SK-N-SH (cell line): ENCODE data around the gene HAND1. TPM values are rescaled to one million over a fixed set of nuclear protein-coding genes. Genes with fewer than 3 reads are reported as not detected.
A peak's percentile ranks its signal among the peaks of the same experiment; 100 is the strongest.

Experiments
- CTCF ChIA-PET: fragments of 300-600, 350-600 bp; formaldehyde crosslinking; extraction: SDS; loops from one replicate; lab custom pipeline; 2021; lab: Yijun Ruan, JAX
- POLR2A ChIA-PET: fragments of 350-600 bp; sonication (Branson Sonifier 250); formaldehyde crosslinking; extraction: SDS; loops from one replicate; lab custom pipeline; 2020; ENCODE audit warnings: antibody characterized with exemption, inconsistent platforms; lab: Yijun Ruan, JAX
- DNase-seq: peaks from one replicate; pipeline ENCODE4 v3.0.0; 2012
- H2AFZ ChIP-seq: fragments of 200-600 bp; sonication (generic); 2 replicates; pipeline ENCODE4 v1.8.1; 2016; ENCODE audit warnings: antibody characterized with exemption, mild to moderate bottlenecking, low read depth
- H3F3A ChIP-seq: fragments of 200-600 bp; sonication (generic); replicated peaks from 2 replicates; pipeline ENCODE3; 2016; ENCODE audit warnings: antibody characterized with exemption, mild to moderate bottlenecking; ENCODE audit not compliant: insufficient read depth
- H3K27ac ChIP-seq, 2 experiments: fragments of 200-500 bp in 1 of 2; fragments of 200-600 bp in 1 of 2; sonication (Bioruptor generic) in 1 of 2; sonication (generic), shearing (Covaris generic) in 1 of 2; 2 replicates each; pipeline versions ENCODE4 v1.5.1 to v1.6.1; 2014 to 2016; ENCODE audit warnings: low read depth in 2 of 2, inconsistent platforms in 1 of 2, low read length in 1 of 2, mild to moderate bottlenecking in 1 of 2, mixed read lengths in 1 of 2
- H3K27me3 ChIP-seq: fragments of 200-600 bp; sonication (generic), shearing (Covaris generic); 2 replicates; pipeline ENCODE4 v1.6.1; 2016; ENCODE audit warnings: mixed run types; ENCODE audit not compliant: insufficient read depth
- H3K36me3 ChIP-seq, 2 experiments: fragments of 200-500 bp in 1 of 2; fragments of 200-600 bp in 1 of 2; sonication (Bioruptor generic) in 1 of 2; sonication (generic) in 1 of 2; replicated peaks in 1 of 2; 2 replicates each; pipeline versions ENCODE3 to v1.5.1; 2014 to 2016; ENCODE audit warnings: low read length in 1 of 2, mild to moderate bottlenecking in 1 of 2; ENCODE audit not compliant: insufficient read depth in 2 of 2, control insufficient read depth in 1 of 2
- H3K4me1 ChIP-seq, 2 experiments: fragments of 200-500 bp in 1 of 2; fragments of 200-600 bp in 1 of 2; sonication (Bioruptor generic) in 1 of 2; sonication (generic), shearing (Covaris generic) in 1 of 2; 2 replicates each; pipeline versions ENCODE4 v1.5.1 to v1.6.1; 2014 to 2016; ENCODE audit warnings: low read depth in 1 of 2, low read length in 1 of 2, mixed run types in 1 of 2; ENCODE audit not compliant: insufficient read depth in 2 of 2, control insufficient read depth in 1 of 2
- H3K4me2 ChIP-seq: fragments of 200-600 bp; sonication (generic), shearing (Covaris generic); 2 replicates; pipeline ENCODE4 v1.6.1; 2017; ENCODE audit warnings: mixed run types
- H3K4me3 ChIP-seq, 2 experiments: fragments of 200-500 bp in 1 of 2; fragments of 200-600 bp in 1 of 2; sonication (Bioruptor generic) in 1 of 2; sonication (generic), shearing (Covaris generic) in 1 of 2; 2 replicates each; pipeline versions ENCODE4 v1.5.1 to v1.8.1; 2014 to 2016; ENCODE audit warnings: low read depth in 2 of 2, inconsistent platforms in 1 of 2, low read length in 1 of 2, mild to moderate bottlenecking in 1 of 2, mixed read lengths in 1 of 2, moderate library complexity in 1 of 2
- H3K79me2 ChIP-seq: fragments of 200-600 bp; sonication (generic); 2 replicates; pipeline ENCODE4 v1.8.1; 2017; ENCODE audit warnings: mild to moderate bottlenecking; ENCODE audit not compliant: insufficient read depth
- H3K9ac ChIP-seq: fragments of 200-600 bp; sonication (generic); 2 replicates; pipeline ENCODE4 v1.6.1; 2017; ENCODE audit warnings: mixed run types
- H3K9me2 ChIP-seq: fragments of 200-600 bp; sonication (generic); 2 replicates; pipeline ENCODE4 v1.6.1; 2017; ENCODE audit warnings: mixed run types
- H3K9me3 ChIP-seq: fragments of 200-600 bp; sonication (generic); 2 replicates; pipeline ENCODE4 v1.6.1; 2017; ENCODE audit warnings: mixed run types, mild to moderate bottlenecking, moderate library complexity
- H4K20me1 ChIP-seq: fragments of 200-600 bp; sonication (generic); 2 replicates; pipeline ENCODE4 v1.6.1; 2017; ENCODE audit warnings: mild to moderate bottlenecking, mixed run types; ENCODE audit not compliant: insufficient read depth
- CHD2 ChIP-seq: fragments of 150-350 bp; IDR thresholded peaks from 2 replicates; pipeline ENCODE4 v1.6.1; 2018; ENCODE audit warnings: low read length; ENCODE audit not compliant: partially characterized antibody
- ELF1 ChIP-seq: IDR thresholded peaks from 2 replicates; pipeline ENCODE4 v1.4.0; 2012
- EP300 ChIP-seq, 2 experiments: IDR thresholded peaks; 2 replicates each; pipeline versions ENCODE4 v1.4.0 to v1.6.1; 2012; ENCODE audit warnings: borderline replicate concordance in 1 of 2, low read depth in 1 of 2, low read length in 1 of 2
- FOXJ3 ChIP-seq: sonication (generic); formaldehyde crosslinking; IDR thresholded peaks from 2 replicates; pipeline ENCODE4 v1.5.1; 2020; ENCODE audit warnings: mild to moderate bottlenecking, missing genetic modification reagents
- FOXM1 ChIP-seq: IDR thresholded peaks from 2 replicates; pipeline ENCODE4 v1.4.0; 2012; ENCODE audit warnings: low read depth, mild to moderate bottlenecking
- GATA2 ChIP-seq: sonication (generic); formaldehyde crosslinking; IDR thresholded peaks from 2 replicates; pipeline ENCODE4 v1.5.0; 2020; ENCODE audit warnings: mild to moderate bottlenecking, missing genetic modification reagents
- MEF2A ChIP-seq: IDR thresholded peaks from 2 replicates; pipeline ENCODE4 v1.4.0; 2012; ENCODE audit warnings: low read depth, borderline replicate concordance
- MXI1 ChIP-seq: IDR thresholded peaks from 2 replicates; pipeline ENCODE4 v1.6.1; 2012; ENCODE audit warnings: mild to moderate bottlenecking, low read depth, low read length, improper control_type of control experiment
- NFIC ChIP-seq: IDR thresholded peaks from 2 replicates; pipeline ENCODE4 v1.4.0; 2012; ENCODE audit warnings: borderline replicate concordance
- NRF1 ChIP-seq: IDR thresholded peaks from 2 replicates; pipeline ENCODE4 v1.6.1; 2012; ENCODE audit warnings: low read depth, mild to moderate bottlenecking, low read length
- RAD21 ChIP-seq: IDR thresholded peaks from 2 replicates; pipeline ENCODE4 v1.6.1; 2012; ENCODE audit warnings: mild to moderate bottlenecking, low read length
- RCOR1 ChIP-seq: fragments of 150-350 bp; IDR thresholded peaks from 2 replicates; pipeline ENCODE4 v1.6.1; 2017; ENCODE audit warnings: antibody characterized with exemption, low read length
- RFX5 ChIP-seq: IDR thresholded peaks from 2 replicates; pipeline ENCODE4 v1.6.1; 2012; ENCODE audit warnings: mild to moderate bottlenecking, improper control_type of control experiment, low read length
- SIN3A ChIP-seq: IDR thresholded peaks from 2 replicates; pipeline ENCODE4 v1.6.1; 2012; ENCODE audit warnings: low read depth, mild to moderate bottlenecking, low read length, moderate library complexity, borderline replicate concordance
- TCF12 ChIP-seq: IDR thresholded peaks from 2 replicates; pipeline ENCODE4 v1.4.0; 2012
- WGBS: methylation state at CpG from one replicate; pipeline ENCODE4 v1.1.6; 2017; ENCODE audit warnings: low lambda C conversion rate; 5-methylcytosine and 5-hydroxymethylcytosine counted together
- polyA plus RNA-seq, 3 experiments: library from polyadenylated mRNA; depleted of rRNA; stranded (reverse); fragments of >200 nt; gene quantifications; 2 replicates each; pipeline ENCODE4 v1.2.3, GENCODE V29; 2012
- TF ChIP-seq, protein P1 (sequence below): IDR thresholded peaks from 2 replicates; pipeline ENCODE4 v1.6.1; 2012; ENCODE audit warnings: mild to moderate bottlenecking, low read depth, low read length, moderate library complexity
- TF ChIP-seq, protein P2 (sequence below): fragments of 150-350 bp; IDR thresholded peaks from 2 replicates; pipeline ENCODE4 v1.6.1; 2016; ENCODE audit warnings: mild to moderate bottlenecking, low read depth, low read length

The HAND1 gene
- polyA plus RNA-seq, 1 of the 3 experiments (the other 2 are of a cell fraction), result 1.1 TPM

DNA sequence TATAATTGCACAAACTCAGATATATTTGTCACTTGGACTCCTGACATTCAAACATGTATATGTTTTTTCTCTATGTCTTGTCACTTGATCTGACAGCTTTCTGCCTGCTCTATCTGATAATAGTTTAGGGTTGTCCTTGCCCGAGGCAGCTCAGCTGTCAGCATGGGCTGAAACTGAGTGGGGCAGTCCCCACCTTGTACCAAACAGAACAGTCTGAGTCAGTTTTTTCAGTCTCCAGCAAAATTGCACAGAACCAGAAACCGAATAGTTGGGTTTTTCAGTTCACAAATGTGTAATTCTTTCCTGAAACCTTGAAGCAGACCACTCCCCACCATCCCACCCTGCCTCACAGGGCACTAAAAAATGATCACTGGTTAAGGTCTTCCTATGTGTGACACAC is 9.5 kb upstream of the HAND1 start (continued):
- TF ChIP-seq RFX5, result no peak
- no peak for TF ChIP-seq ELF1
- TF ChIP-seq NRF1, result no peak
- TF ChIP-seq, protein P1, sequence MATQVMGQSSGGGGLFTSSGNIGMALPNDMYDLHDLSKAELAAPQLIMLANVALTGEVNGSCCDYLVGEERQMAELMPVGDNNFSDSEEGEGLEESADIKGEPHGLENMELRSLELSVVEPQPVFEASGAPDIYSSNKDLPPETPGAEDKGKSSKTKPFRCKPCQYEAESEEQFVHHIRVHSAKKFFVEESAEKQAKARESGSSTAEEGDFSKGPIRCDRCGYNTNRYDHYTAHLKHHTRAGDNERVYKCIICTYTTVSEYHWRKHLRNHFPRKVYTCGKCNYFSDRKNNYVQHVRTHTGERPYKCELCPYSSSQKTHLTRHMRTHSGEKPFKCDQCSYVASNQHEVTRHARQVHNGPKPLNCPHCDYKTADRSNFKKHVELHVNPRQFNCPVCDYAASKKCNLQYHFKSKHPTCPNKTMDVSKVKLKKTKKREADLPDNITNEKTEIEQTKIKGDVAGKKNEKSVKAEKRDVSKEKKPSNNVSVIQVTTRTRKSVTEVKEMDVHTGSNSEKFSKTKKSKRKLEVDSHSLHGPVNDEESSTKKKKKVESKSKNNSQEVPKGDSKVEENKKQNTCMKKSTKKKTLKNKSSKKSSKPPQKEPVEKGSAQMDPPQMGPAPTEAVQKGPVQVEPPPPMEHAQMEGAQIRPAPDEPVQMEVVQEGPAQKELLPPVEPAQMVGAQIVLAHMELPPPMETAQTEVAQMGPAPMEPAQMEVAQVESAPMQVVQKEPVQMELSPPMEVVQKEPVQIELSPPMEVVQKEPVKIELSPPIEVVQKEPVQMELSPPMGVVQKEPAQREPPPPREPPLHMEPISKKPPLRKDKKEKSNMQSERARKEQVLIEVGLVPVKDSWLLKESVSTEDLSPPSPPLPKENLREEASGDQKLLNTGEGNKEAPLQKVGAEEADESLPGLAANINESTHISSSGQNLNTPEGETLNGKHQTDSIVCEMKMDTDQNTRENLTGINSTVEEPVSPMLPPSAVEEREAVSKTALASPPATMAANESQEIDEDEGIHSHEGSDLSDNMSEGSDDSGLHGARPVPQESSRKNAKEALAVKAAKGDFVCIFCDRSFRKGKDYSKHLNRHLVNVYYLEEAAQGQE, result no peak
- TF ChIP-seq SIN3A, result no peak
- TF ChIP-seq FOXM1, result no peak

DNA sequence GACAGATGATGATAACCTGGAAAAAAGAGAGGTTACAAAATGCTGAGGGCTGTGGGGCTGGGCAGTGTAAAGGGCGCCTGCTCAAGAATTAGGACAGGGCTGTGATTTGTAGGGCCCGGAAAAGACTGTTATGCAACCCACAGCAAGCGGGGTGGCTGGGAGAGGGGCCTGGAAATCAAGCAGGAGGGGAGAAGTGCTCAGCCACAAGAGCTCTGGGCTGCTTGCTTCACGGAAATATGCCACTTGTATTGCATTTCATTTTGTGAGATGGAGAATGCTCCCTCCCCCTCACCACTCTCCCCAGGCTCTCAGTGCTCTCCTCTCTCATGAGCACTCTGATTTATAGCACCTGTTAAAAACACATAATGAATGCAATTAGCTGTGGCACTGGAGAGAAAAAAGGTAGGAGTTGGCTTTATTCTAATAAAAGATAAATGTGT is 8.4 kb upstream of the HAND1 start:
- CTCF ChIA-PET, result interaction anchor here (0.7 to 6.6 kb wide), 10 partner anchors 13 to 154 kb away, joined by 4 to 93 read pairs (median 8); no protein-coding TSS in a partner anchor

DNA sequence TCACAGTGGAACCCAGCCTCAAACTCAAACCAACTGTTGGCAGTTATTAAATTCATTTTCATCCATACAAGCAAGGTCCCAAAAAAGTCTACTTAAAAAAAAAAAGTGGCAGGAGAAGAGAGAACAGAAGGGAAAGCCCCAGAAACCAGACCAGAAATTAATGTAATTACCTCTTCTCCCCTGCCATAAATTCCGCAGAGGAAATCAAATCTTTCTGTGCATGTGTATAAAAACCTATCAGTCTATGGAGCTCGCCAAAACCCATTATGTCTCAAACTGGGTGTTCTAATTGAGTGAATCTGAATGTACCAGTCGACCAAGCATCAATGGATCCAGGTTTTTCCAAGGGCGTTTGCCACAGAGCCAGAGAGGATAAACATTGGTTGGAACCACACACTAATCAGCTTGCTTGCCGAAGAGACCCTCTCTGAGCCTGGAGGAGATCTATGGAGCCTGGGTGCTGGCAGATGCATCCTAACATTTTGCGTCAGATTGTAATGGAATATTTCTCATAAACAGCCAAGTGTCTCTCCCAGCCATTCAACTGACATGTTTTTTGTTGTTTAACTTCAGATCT is 7.9 kb upstream of the HAND1 start:
- WGBS, result 10% methylated on average over 5 of the region's 6 CpGs
- Histone ChIP-seq H2AFZ (no peak overlapping the region), H3K4me1 (peaks cover 0 to 58% of the 10 kb centered on the region in 2 experiments; a peak in 2 of 4 replicates), H3K9ac (no peak overlapping the region), H3K79me2 (no peaks in the 10 kb centered on the region), H3K27ac (peak overlapping the region in 1 of 2 experiments; percentile 100; a peak in 3 of 4 replicates), H3K36me3 (no peaks in the 10 kb centered on the region), H3K4me3 (no peak overlapping the region), H3K27me3 (peaks cover 66% of the 10 kb centered on the region), H4K20me1 (no peaks in the 10 kb centered on the region), H3F3A (no peaks in the 10 kb centered on the region), H3K9me2 (no peaks in the 10 kb centered on the region), H3K4me2 (no peak overlapping the region), H3K9me3 (no peaks in the 10 kb centered on the region)
- ChIA-PET CTCF (interaction anchor here (1.1 to 6.6 kb wide), 9 partner anchors 12 to 123 kb away, joined by 4 to 93 read pairs (median 11); no protein-coding TSS in a partner anchor), POLR2A (interaction anchor here (0.8 to 4.9 kb wide), 11 partner anchors 9 to 118 kb away, joined by 3 to 87 read pairs (median 9); partner anchors contain the start of gene HAND1)
- DNase-seq, result peak; percentile 63
- TF ChIP-seq SIN3A (no peak), NFIC (no peak), FOXM1 (no peak), NRF1 (no peak), FOXJ3 (CRISPR knock-in tag) (peak; percentile 79; the same call in 1 of the 2 replicates), EP300 (IDR thresholded peaks at IDR 0.05; ENCODE audit: borderline replicate concordance in 1 of 2, low read depth in 1 of 2, low read length in 1 of 2) (peak in 1 of 2 experiments; percentile 71; a peak in 2 of 4 replicates), MEF2A (no peak)
- TF ChIP-seq, protein P1, result no peak
- TF ChIP-seq, protein P2, sequence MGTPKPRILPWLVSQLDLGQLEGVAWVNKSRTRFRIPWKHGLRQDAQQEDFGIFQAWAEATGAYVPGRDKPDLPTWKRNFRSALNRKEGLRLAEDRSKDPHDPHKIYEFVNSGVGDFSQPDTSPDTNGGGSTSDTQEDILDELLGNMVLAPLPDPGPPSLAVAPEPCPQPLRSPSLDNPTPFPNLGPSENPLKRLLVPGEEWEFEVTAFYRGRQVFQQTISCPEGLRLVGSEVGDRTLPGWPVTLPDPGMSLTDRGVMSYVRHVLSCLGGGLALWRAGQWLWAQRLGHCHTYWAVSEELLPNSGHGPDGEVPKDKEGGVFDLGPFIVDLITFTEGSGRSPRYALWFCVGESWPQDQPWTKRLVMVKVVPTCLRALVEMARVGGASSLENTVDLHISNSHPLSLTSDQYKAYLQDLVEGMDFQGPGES, result no peak

More for the DNA sequence above, 8.4 kb upstream of the HAND1 start:
- Histone ChIP-seq H3K27ac (peak overlapping the region; percentile 19 to 100; a peak in 3 of 4 replicates), H3K27me3 (peaks cover 61% of the 10 kb centered on the region), H3K4me1 (peaks cover 0 to 56% of the 10 kb centered on the region in 2 experiments; a peak in 2 of 4 replicates), H3K36me3 (no peaks in the 10 kb centered on the region), H3K79me2 (no peaks in the 10 kb centered on the region), H3K9ac (no peak overlapping the region), H3K4me2 (no peak overlapping the region), H2AFZ (no peak overlapping the region), H3F3A (no peaks in the 10 kb centered on the region), H3K9me2 (no peaks in the 10 kb centered on the region), H3K4me3 (peak overlapping the region in 1 of 2 experiments; percentile 14; a peak in 1 of 4 replicates), H4K20me1 (no peaks in the 10 kb centered on the region), H3K9me3 (no peaks in the 10 kb centered on the region)
- TF ChIP-seq RCOR1 (peak; percentile 70), TCF12 (peak; percentile 23; the same call in 1 of the 2 replicates), GATA2 (CRISPR knock-in tag) (peak; percentile 86; the same call in 1 of the 2 replicates), RFX5 (0 out of 2 replicates have a peak, but pooled peaks have one; percentile 20), EP300 (IDR thresholded peaks at IDR 0.05; ENCODE audit: borderline replicate concordance in 1 of 2, low read depth in 1 of 2, low read length in 1 of 2) (peak in 1 of 2 experiments; percentile 93; a peak in 2 of 4 replicates), RAD21 (peak; percentile 35), CHD2 (peak; percentile 52), MXI1 (no peak), FOXM1 (no peak)
- peak; percentile 81 for DNase-seq
- WGBS, result 9% methylated on average over 4 of the region's 4 CpGs
- POLR2A ChIA-PET, result interaction anchor here (0.8 to 4.9 kb wide), 12 partner anchors 9 to 117 kb away, joined by 3 to 87 read pairs (median 7); partner anchors contain the start of gene HAND1
